Stimulated activated CD8-positive, alpha-beta memory T cell treated with anti-CD3 and anti-CD28 coated beads, Interleukin-7, amount 100 ng/mL, for 1 hour (primary cell): ENCODE data around the gene PCDH15.
"Not testable (repeated sequence)": the region's sequence is repeated elsewhere in the genome, so short reads cannot be mapped to it uniquely, and the experiment has no call there.

Experiments
- DNase-seq, 2 donors: peaks; one replicate each; pipeline ENCODE4 v3.0.0-alpha.2; 2020; ENCODE audit warnings: low read depth in 2 of 2

Gene PCDH15

DNA sequence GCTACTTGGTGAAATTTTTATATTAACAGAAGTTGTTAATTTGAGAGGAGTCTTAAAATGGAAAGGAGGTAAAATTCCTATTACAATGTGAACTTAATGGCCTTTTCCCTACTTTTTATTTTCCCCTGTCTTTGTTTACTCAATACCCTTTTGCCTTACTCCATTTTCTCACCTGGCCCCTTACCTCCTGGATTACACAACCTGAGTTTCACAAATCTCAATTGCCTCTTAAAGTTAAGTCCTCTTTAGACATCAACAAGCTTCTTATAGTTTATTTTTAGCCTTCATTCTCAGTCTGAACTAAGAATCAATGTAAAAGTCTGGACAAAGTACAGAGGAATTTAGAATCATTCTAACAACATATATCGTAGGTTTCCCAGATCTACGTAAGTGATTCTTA lies 247.0 kb downstream of the PCDH15 start:
- DNase-seq: no peak

DNA sequence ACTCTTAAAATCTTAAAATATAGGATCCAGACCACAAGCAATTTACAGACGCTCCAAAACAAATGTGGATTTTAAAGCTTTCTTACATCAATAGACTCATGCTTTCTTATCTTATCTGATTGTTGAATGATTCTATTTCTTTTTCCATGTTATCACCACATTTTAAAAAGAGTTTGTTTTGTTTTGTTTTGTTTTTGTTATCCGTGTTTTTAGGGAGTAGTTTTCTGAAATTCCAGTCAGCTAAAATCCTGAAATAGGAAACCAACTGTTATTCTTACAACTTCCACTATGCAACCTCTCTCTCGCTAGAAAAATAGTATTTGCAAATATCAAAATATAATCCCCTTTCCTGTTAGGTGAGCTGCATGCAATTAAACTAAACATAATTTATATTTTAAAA lies 251.0 kb downstream of the PCDH15 start:
- no peak for DNase-seq

- no peak for DNase-seq
These were observed 269.7 kb downstream of the PCDH15 start for GRCh38 chr10:54531296-54531695.

DNA sequence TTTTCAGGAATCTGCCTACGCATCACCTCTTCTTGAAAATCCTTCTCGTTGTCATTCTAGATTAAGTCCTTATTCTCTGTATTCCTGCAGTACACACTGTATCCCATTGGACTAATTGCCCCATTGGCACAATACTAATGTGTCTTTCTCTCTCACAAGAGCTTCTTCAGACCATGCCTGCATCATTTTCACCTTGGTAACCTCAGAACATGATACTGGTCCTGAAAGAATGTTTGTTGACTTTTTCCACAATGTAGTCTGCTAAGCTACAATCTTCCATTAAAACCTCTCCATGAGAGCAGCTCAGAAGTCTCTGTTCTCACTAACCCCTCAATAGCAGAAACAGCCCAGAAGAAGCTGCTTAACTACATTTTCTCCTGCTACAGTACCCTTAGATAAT lies 270.7 kb downstream of the PCDH15 start:
- no peak for DNase-seq

- no peak for DNase-seq
These were observed 275.2 kb downstream of the PCDH15 start for GRCh38 chr10:54525816-54526215.

- DNase-seq: not testable (repeated sequence)
These were observed 285.8 kb downstream of the PCDH15 start for GRCh38 chr10:54515244-54515643.

GRCh38 chr10:54503863-54504262 lies 297.2 kb downstream of the PCDH15 start:
- DNase-seq: no peak

DNA sequence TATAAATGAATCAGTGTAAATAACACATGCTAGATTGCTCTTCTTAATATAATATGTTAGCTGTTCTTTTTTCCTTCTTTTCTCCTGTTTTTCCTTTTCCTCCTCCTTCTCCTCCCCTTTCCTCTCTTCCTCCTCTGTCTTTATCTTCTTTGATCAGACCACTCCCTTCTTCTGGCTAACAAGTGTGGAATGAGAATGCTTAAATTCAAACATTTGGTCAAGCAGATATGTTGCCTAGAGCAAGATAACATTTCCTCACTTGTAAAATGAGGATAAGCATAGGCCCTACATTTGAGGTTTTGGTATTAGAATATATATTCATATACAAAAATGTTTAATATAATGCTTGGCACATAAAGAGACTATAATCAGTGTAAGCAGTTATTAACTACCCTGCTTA lies 299.1 kb downstream of the PCDH15 start:
- DNase-seq: no peak

DNA sequence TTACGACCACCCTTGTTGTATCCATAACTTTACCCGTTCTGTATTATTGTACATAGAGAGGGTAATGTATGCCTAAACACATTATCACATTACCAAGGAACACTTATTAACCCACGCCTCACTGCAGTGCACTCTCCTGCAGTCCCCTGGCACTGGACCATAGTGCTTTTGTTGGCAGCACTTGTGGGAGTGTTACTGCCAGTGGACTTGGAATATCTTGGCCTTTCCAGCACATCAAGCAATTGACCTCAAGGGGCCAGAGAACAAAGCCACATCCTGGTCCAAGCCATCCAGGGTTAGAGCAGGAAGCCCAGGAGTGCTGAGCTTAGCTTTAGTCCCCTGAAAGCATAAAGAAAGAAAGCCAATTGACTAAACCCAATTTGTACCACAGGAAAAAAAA lies 304.2 kb downstream of the PCDH15 start:
- no peak for DNase-seq

DNA sequence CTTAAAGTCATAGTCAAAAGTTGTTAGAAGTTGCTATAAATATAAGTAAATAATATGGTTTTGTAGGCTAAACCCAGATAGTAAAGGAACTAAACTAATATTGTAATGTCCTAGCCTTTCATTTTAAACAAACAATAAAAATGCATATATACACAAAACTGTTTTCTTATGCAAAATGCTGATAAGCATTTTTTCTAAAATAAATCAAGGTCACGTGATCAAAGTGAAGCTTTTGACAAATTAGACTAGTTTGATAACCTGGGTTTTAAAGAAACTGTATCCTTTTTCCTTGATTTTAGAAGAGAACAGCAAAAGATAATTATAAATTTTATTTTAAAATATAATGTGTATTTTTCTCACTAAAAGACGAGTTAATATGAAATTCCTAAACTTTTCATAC lies 313.3 kb downstream of the PCDH15 start:
- no peak for DNase-seq

GRCh38 chr10:54485971-54486370 lies 315.1 kb downstream of the PCDH15 start:
- no peak for DNase-seq

DNA sequence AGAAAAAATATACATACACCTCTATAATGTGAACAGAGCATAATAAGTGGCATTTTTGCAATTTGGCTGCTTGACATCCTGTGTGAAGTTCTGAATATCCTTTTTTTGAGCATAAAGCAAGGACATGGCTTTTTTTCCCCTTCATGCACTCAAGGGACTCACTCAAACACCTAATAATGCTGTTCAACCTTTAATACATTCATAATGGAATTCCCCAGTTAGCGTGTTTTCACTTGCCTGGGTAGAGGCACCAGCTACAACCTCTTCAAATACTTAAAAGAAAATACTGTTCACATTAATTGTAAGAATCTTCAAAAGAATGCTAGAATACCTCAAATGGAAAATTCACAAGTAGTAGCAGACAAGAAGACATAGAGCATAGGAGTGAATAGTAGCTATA lies 316.8 kb downstream of the PCDH15 start:
- no peak for DNase-seq

- no peak for DNase-seq
These were observed 322.4 kb downstream of the PCDH15 start for GRCh38 chr10:54478601-54479000.

DNA sequence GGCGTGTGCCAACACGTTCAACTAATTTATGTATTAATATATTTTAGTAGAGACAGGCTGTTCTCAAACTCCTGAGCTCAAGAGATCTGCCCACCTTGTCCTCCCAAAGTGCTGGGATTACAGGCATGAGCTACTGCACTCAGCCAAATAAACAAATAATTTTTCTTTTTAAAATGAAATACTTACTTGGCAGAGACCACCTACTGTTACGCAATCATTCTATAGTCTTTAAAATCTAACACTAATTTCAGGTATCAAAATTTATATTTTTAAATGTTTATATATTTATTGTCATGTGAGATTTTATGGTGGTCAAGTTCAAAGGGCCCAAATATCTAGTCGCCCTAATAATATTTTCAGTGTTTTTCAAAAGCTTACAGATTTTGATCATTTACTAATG lies 323.3 kb downstream of the PCDH15 start:
- no peak for DNase-seq

GRCh38 chr10:54470324-54470631 lies 330.8 kb downstream of the PCDH15 start:
- DNase-seq: no peak

DNA sequence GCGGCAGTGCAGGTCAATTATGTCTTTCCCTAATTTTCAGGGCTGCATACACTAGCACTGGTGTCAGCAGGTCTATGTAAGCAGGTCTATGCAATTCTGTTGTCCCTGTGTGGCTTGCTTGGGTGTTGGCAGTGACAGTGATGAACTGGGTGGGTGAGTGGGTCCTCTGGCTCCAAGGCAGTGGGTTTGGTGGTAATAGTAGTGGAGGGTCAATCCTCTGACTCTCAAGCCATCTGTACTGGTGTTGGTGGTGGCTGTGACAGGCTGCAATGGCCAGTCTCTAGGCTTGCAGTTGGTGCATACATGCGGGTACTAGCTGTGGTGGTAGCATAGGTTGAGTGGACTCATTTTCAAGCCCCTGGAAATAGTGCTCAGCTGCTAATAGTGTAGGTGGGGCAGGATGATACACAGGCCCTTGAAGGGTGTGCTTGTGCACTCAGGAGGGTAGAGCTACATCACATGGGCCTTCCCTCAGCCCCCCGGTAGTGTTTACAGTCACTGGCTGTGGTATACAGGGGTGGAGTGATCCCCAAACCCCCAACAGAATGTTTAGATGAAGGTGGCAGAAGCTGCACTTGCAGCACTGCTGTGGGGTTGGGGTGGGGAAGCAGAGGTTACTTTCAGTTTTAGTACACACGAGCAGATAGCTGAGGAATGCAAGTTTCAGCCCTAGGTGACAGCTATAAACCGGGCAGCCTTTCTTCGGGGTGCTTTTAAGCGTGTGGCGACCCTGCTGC lies 331.3 kb downstream of the PCDH15 start:
- DNase-seq: no peak

DNA sequence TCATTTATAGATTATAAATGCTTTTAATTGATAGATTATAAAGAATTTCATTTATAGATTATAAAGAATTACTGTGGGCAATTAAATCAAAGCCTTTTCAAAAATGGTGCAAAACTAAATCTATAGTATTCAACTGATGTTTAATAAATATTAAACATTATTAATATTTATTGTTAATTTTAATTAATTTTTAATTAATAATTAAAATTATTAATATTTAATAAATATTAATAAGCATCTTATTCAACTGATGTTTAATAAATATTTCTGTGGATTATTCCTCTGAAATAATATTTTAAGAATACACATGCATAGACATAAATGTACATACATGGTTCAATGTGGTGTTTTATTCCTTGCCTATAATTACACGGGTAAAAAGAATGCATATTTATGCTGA lies 346.8 kb downstream of the PCDH15 start:
- no peak for DNase-seq

GRCh38 chr10:54449056-54449455 lies 352.0 kb downstream of the PCDH15 start:
- DNase-seq: no peak

DNA sequence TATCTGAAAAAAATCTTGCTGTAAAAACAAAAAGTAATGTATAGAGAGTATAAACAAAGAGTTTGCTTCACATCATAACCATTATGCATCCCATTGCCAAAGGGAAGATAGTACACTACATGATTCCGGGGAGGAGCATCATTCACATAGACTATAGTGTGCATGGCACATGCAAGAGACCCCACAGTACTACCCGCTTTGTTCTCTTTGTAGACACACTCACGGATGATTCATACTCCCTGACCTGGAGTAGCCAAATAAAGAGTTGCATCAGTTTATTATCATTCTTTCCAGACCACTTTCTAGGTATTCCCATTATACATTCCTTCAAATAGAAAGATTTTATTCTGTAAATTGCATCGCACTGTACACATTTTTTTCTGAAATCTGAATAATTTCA lies 356.9 kb downstream of the PCDH15 start:
- no peak for DNase-seq

DNA sequence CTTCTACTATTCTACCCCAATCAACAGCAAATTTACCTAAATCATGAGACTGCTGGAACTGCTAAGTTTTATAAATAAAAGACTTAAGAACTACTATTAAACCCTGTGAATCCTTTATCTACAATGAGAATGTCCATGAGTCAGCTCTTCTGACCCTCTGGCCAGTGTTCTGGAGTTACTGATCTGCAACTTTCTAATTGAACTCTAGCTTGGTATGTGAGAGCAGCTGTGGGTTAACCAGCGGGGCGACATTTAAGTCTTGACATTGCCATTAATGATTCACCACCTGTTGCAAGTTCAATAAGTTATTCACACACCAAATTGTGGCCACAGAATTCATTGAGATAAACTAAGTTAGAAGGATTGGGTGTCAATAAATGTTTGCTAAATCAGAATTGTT lies 359.8 kb downstream of the PCDH15 start:
- DNase-seq: no peak

DNA sequence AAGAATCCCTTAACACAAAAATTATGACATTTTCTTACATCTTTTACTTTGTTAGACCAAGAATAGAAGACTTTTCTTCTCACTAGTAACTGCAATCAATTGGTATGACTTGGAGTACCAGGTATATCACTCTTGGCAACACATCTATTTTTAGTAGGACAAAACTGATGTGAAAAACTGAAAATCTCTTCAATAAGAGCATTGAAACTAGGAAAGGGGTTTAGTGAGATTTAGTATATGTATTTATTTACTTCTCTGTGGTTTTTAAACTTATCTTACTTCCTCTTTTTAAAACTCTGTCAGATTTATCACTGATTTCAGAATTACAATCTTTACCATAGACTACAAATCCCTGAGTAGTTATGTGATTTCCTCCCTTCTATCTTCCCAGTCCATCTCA lies 366.2 kb downstream of the PCDH15 start:
- DNase-seq: no peak

- DNase-seq: no peak
These were observed 385.5 kb downstream of the PCDH15 start for GRCh38 chr10:54415483-54415882.

- DNase-seq: no peak
These were observed 398.5 kb downstream of the PCDH15 start for GRCh38 chr10:54402576-54402975.

DNA sequence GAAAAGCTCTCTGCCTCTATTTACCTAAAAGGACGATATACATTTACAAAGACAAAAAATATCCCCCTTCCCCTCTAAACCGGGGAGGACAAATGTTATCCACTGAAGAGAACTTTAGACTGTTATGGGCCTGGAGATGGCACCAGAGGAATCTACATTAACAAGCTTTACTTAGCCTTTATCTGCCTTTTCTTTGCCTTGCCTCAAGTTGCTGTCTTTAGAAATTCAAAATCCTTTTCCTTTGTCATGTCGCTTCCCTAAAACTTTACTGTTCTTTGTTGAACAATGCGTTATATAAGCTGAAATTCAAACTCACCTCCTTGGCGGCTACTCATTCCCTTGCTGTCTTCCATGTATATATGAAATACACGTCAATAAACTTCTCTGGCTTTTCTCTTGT lies 405.0 kb downstream of the PCDH15 start:
- no peak for DNase-seq
